ENCODE data around the gene FBXO8.
"Not testable (repeated sequence)": the region's sequence is repeated elsewhere in the genome, so short reads cannot be mapped to it uniquely, and the experiment has no call there.

DNA sequence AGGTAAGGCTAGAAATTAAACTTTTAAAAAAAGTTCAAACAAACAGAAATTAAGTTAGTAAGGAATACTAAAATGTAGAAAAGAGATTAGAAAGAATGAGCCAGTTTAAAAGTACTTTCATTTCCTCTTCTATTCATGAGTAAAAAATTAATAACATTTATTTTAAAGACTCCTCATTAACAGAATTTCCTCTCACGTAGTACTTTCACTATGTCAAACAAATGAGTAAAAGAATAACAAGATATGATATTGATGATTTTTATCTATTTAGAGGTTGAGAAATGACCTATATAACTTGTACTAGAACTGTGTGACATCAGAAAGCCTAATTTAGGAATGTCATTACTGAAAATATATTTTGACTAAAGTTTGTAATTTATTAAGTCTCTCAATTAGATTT lies 22.0 kb downstream of the FBXO8 start:
- TF ChIP-seq POLR2A, CTCF, POLR2AphosphoS5 (IDR thresholded peaks at IDR 0.05): not testable (repeated sequence)

Data from breast epithelium (tissue), 3 donors.